SJSA1 (cell line): ENCODE results near the gene IGFN1. TPM values are rescaled to one million over a fixed set of nuclear protein-coding genes. Genes with fewer than 3 reads are reported as not detected.

Source experiments
- DNase-seq, 2 experiments: peaks; one replicate each; pipeline ENCODE4 v3.0.0-alpha.2; 2015 to 2020; ENCODE audit warnings: low spot score in 2 of 2, low read depth in 1 of 2
- H3K27ac ChIP-seq: fragments of 250-450 bp; sonication (Bioruptor Pico); 2 replicates; pipeline ENCODE4 v1.5.1; 2020; ENCODE audit warnings: mild to moderate bottlenecking, moderate library complexity
- H3K27me3 ChIP-seq: fragments of 250-450 bp; sonication (Bioruptor Pico); replicated peaks from 2 replicates; pipeline ENCODE4 v1.5.1; 2020; ENCODE audit warnings: mild to moderate bottlenecking, moderate library complexity
- H3K36me3 ChIP-seq: fragments of 250-450 bp; sonication (Bioruptor Pico); 2 replicates; pipeline ENCODE4 v1.5.1; 2020; ENCODE audit warnings: mild to moderate bottlenecking
- H3K4me1 ChIP-seq: fragments of 250-450 bp; sonication (Bioruptor Pico); replicated peaks from 2 replicates; pipeline ENCODE4 v1.6.1; 2021; ENCODE audit warnings: mild to moderate bottlenecking
- H3K4me3 ChIP-seq: fragments of 250-450 bp; sonication (Bioruptor Pico); 2 replicates; pipeline ENCODE4 v1.5.1; 2020; ENCODE audit warnings: mild to moderate bottlenecking
- H3K9me3 ChIP-seq: fragments of 250-450 bp; sonication (Bioruptor Pico); replicated peaks from 2 replicates; pipeline ENCODE4 v1.5.1; 2020; ENCODE audit warnings: mild to moderate bottlenecking
- total RNA-seq: library from RNA; depleted of rRNA; stranded (reverse); fragments of >200 nt; shearing (Covaris generic); gene quantifications from 2 replicates; pipeline ENCODE4 v1.2.3, GENCODE V29; 2014

The IGFN1 gene
- total RNA-seq, 1 experiment from 2014 or later = 0.03 TPM

GRCh38 chr1:201170533-201171062 is 20.0 kb upstream of the IGFN1 start:
- 0 out of 2 replicates have a peak, but pooled peaks cover 7% of the 10 kb centered on the region for H3K27me3 ChIP-seq
- no peaks in the 10 kb centered on the region for H3K9me3 ChIP-seq
- H3K4me3 ChIP-seq = peak overlapping the region; percentile 45
- no peaks in the 10 kb centered on the region for H3K36me3 ChIP-seq
- peak; percentile 85 to 94 for DNase-seq
- peaks cover 8% of the 10 kb centered on the region for H3K4me1 ChIP-seq
- no peak overlapping the region; the same call in 1 of the 2 replicates for H3K27ac ChIP-seq

- Histone ChIP-seq H3K4me3 (peak overlapping the region; percentile 45), H3K4me1 (peaks cover 8% of the 10 kb centered on the region), H3K27me3 (0 out of 2 replicates have a peak, but pooled peaks cover 7% of the 10 kb centered on the region), H3K36me3 (no peaks in the 10 kb centered on the region), H3K9me3 (no peaks in the 10 kb centered on the region), H3K27ac (no peak overlapping the region; the same call in 1 of the 2 replicates)
- DNase-seq = no peak
Observed at GRCh38 chr1:201171063-201172036, 19.3 kb upstream of the IGFN1 start.

GRCh38 chr1:201172326-201172725 is 18.3 kb upstream of the IGFN1 start:
- Histone ChIP-seq H3K27ac (no peak overlapping the region), H3K27me3 (0 out of 2 replicates have a peak, but pooled peaks cover 2% of the 10 kb centered on the region), H3K4me3 (no peak overlapping the region), H3K36me3 (no peaks in the 10 kb centered on the region), H3K9me3 (no peaks in the 10 kb centered on the region), H3K4me1 (peaks cover 8% of the 10 kb centered on the region)
- DNase-seq = no peak

GRCh38 chr1:201172999-201173610 is 17.5 kb upstream of the IGFN1 start:
- Histone ChIP-seq H3K9me3 (no peaks in the 10 kb centered on the region), H3K4me3 (no peak overlapping the region), H3K27ac (no peak overlapping the region), H3K4me1 (peaks cover 8% of the 10 kb centered on the region), H3K27me3 (no peaks in the 10 kb centered on the region), H3K36me3 (no peaks in the 10 kb centered on the region)
- DNase-seq = no peak

GRCh38 chr1:201173736-201174135 is 16.9 kb upstream of the IGFN1 start:
- H3K27me3 ChIP-seq = no peaks in the 10 kb centered on the region

GRCh38 chr1:201175820-201176500 is 14.7 kb upstream of the IGFN1 start:
- no peaks in the 10 kb centered on the region for H3K9me3 ChIP-seq
- no peaks in the 10 kb centered on the region for H3K36me3 ChIP-seq
- no peaks in the 10 kb centered on the region; the same call in 1 of the 2 replicates for H3K4me1 ChIP-seq

More at GRCh38 chr1:201173736-201174135, 16.9 kb upstream of the IGFN1 start:
- H3K4me1 ChIP-seq = peaks cover 8% of the 10 kb centered on the region
- H3K27ac ChIP-seq = no peak overlapping the region
- no peaks in the 10 kb centered on the region for H3K9me3 ChIP-seq
- DNase-seq = no peak
- no peaks in the 10 kb centered on the region for H3K36me3 ChIP-seq
- no peak overlapping the region for H3K4me3 ChIP-seq

GRCh38 chr1:201176940-201177339 is 13.7 kb upstream of the IGFN1 start:
- Histone ChIP-seq H3K36me3 (no peaks in the 10 kb centered on the region), H3K4me3 (no peak overlapping the region), H3K9me3 (no peaks in the 10 kb centered on the region), H3K27me3 (no peaks in the 10 kb centered on the region), H3K4me1 (no peaks in the 10 kb centered on the region), H3K27ac (no peak overlapping the region)
- DNase-seq = no peak

More at GRCh38 chr1:201175820-201176500, 14.7 kb upstream of the IGFN1 start:
- Histone ChIP-seq H3K27me3 (no peaks in the 10 kb centered on the region), H3K27ac (no peak overlapping the region), H3K4me3 (no peak overlapping the region)
- DNase-seq = no peak

- Histone ChIP-seq H3K4me1 (peaks cover 11% of the 10 kb centered on the region), H3K4me3 (no peak overlapping the region), H3K27me3 (no peaks in the 10 kb centered on the region), H3K27ac (no peak overlapping the region), H3K9me3 (no peaks in the 10 kb centered on the region), H3K36me3 (no peaks in the 10 kb centered on the region)
- no peak for DNase-seq
Observed at GRCh38 chr1:201178718-201179117, 11.9 kb upstream of the IGFN1 start.

- H3K4me1 ChIP-seq = peaks cover 25% of the 10 kb centered on the region
- H3K27ac ChIP-seq = no peak overlapping the region
- no peak overlapping the region for H3K4me3 ChIP-seq
- no peaks in the 10 kb centered on the region for H3K36me3 ChIP-seq
- H3K27me3 ChIP-seq = no peaks in the 10 kb centered on the region
- no peaks in the 10 kb centered on the region for H3K9me3 ChIP-seq
- DNase-seq = no peak
Observed at GRCh38 chr1:201180141-201180540, 10.5 kb upstream of the IGFN1 start.

- no peak overlapping the region for H3K27ac ChIP-seq
- no peak overlapping the region for H3K4me3 ChIP-seq
- no peak for DNase-seq
- no peaks in the 10 kb centered on the region for H3K27me3 ChIP-seq
- H3K9me3 ChIP-seq = no peaks in the 10 kb centered on the region
- peaks cover 32% of the 10 kb centered on the region for H3K4me1 ChIP-seq
- no peaks in the 10 kb centered on the region for H3K36me3 ChIP-seq
Observed at GRCh38 chr1:201180901-201181300, 9.7 kb upstream of the IGFN1 start.

- DNase-seq = no peak
- Histone ChIP-seq H3K4me3 (no peak overlapping the region), H3K4me1 (peaks cover 37% of the 10 kb centered on the region), H3K27me3 (no peaks in the 10 kb centered on the region), H3K36me3 (no peaks in the 10 kb centered on the region), H3K27ac (no peak overlapping the region), H3K9me3 (no peaks in the 10 kb centered on the region)
Observed at GRCh38 chr1:201181323-201181722, 9.3 kb upstream of the IGFN1 start.

GRCh38 chr1:201181726-201182125 is 8.9 kb upstream of the IGFN1 start:
- H3K9me3 ChIP-seq = no peaks in the 10 kb centered on the region
- no peaks in the 10 kb centered on the region for H3K27me3 ChIP-seq
- no peak overlapping the region for H3K4me3 ChIP-seq
- no peaks in the 10 kb centered on the region for H3K36me3 ChIP-seq
- peaks cover 41% of the 10 kb centered on the region for H3K4me1 ChIP-seq
- no peak for DNase-seq
- no peak overlapping the region for H3K27ac ChIP-seq

- Histone ChIP-seq H3K4me3 (no peak overlapping the region), H3K36me3 (no peaks in the 10 kb centered on the region), H3K4me1 (peaks cover 42% of the 10 kb centered on the region), H3K27me3 (no peaks in the 10 kb centered on the region), H3K27ac (peak overlapping the region; percentile 89; the same call in 1 of the 2 replicates), H3K9me3 (no peaks in the 10 kb centered on the region)
- no peak for DNase-seq
Observed at GRCh38 chr1:201183209-201183608, 7.4 kb upstream of the IGFN1 start.
